HG03064 (cell line): Measurements from ENCODE around the gene ARHGAP24.
"Not testable (repeated sequence)": the region's sequence is repeated elsewhere in the genome, so short reads cannot be mapped to it uniquely, and the experiment has no call there.

Source experiments
- ATAC-seq: cut with Tn5 transposase; IDR thresholded peaks from one replicate; pipeline ENCODE4 v1.9.1; 2021; ENCODE audit warnings: low read depth; ENCODE audit not compliant: unreplicated experiment

Gene ARHGAP24

GRCh38 chr4:85833302-85833701, 358.4 kb downstream of the ARHGAP24 start:
- no peak for ATAC-seq

- ATAC-seq: no peak
These were observed 360.0 kb downstream of the ARHGAP24 start for GRCh38 chr4:85834934-85835333.

- ATAC-seq: no peak
These were observed 361.9 kb downstream of the ARHGAP24 start for GRCh38 chr4:85836588-85837438.

- no peak for ATAC-seq
These were observed 362.4 kb downstream of the ARHGAP24 start for GRCh38 chr4:85837439-85837733.

GRCh38 chr4:85839981-85840451, 365.1 kb downstream of the ARHGAP24 start:
- not testable (repeated sequence) for ATAC-seq

- ATAC-seq: no peak
These were observed 367.6 kb downstream of the ARHGAP24 start for GRCh38 chr4:85842540-85842939.

GRCh38 chr4:85853740-85854139, 378.8 kb downstream of the ARHGAP24 start:
- not testable (repeated sequence) for ATAC-seq

- no peak for ATAC-seq
These were observed 379.6 kb downstream of the ARHGAP24 start for GRCh38 chr4:85854546-85854945.

GRCh38 chr4:85860066-85860740, 385.3 kb downstream of the ARHGAP24 start:
- ATAC-seq: no peak

- ATAC-seq: no peak
These were observed 386.3 kb downstream of the ARHGAP24 start for GRCh38 chr4:85861064-85861765.

- ATAC-seq: no peak
These were observed 387.9 kb downstream of the ARHGAP24 start for GRCh38 chr4:85862896-85863295.

GRCh38 chr4:85864259-85865205, 389.6 kb downstream of the ARHGAP24 start:
- ATAC-seq: no peak

GRCh38 chr4:85865256-85865655, 390.3 kb downstream of the ARHGAP24 start:
- no peak for ATAC-seq

- ATAC-seq: no peak
These were observed 391.6 kb downstream of the ARHGAP24 start for GRCh38 chr4:85866508-85866907.

- no peak for ATAC-seq
These were observed 392.3 kb downstream of the ARHGAP24 start for GRCh38 chr4:85867271-85867670.

GRCh38 chr4:85869181-85869580, 394.2 kb downstream of the ARHGAP24 start:
- no peak for ATAC-seq

- no peak for ATAC-seq
These were observed 395.5 kb downstream of the ARHGAP24 start for GRCh38 chr4:85870298-85871083.

GRCh38 chr4:85873566-85873965, 398.6 kb downstream of the ARHGAP24 start:
- ATAC-seq: no peak

- ATAC-seq: no peak
These were observed 404.6 kb downstream of the ARHGAP24 start for GRCh38 chr4:85879518-85879917.
